Aorta (tissue), 5 donors: ENCODE data around the gene PKDCC. TPM values are rescaled to one million over a fixed set of nuclear protein-coding genes. Genes with fewer than 3 reads are reported as not detected.
"Not testable (repeated sequence)": the region's sequence is repeated elsewhere in the genome, so short reads cannot be mapped to it uniquely, and the experiment has no call there.

Source experiments
- ATAC-seq: fragments of 200-7000 bp; cut with Tn5 transposase; one replicate; pipeline ENCODE4 v1.9.1; 2022; ENCODE audit warnings: moderate library complexity; ENCODE audit not compliant: low FRiP score
- DNase-seq, 2 donors: peaks; one replicate each; pipeline ENCODE4 v3.0.0-alpha.2; 2020
- H3K27ac ChIP-seq, 2 donors: one replicate each; pipeline ENCODE4 v1.5.1; 2013; ENCODE audit warnings: low read length in 2 of 2, mild to moderate bottlenecking in 2 of 2, moderate library complexity in 2 of 2, control low read depth in 1 of 2, inconsistent platforms in 1 of 2, low read depth in 1 of 2
- H3K27me3 ChIP-seq, 2 donors: one replicate each; pipeline ENCODE4 v1.6.1; 2013; ENCODE audit warnings: control low read depth in 1 of 2, low read length in 1 of 2, mild to moderate bottlenecking in 1 of 2, moderate library complexity in 1 of 2; ENCODE audit not compliant: insufficient read depth in 2 of 2, control insufficient read depth in 1 of 2
- H3K36me3 ChIP-seq, 2 donors: one replicate each; pipeline ENCODE4 v1.6.1; 2013; ENCODE audit warnings: control low read depth in 1 of 2, low read length in 1 of 2, mild to moderate bottlenecking in 1 of 2; ENCODE audit not compliant: insufficient read depth in 2 of 2, control insufficient read depth in 1 of 2
- H3K4me1 ChIP-seq, 2 donors: one replicate each; pipeline ENCODE4 v1.6.1; 2013; ENCODE audit warnings: low read length in 2 of 2, control low read depth in 1 of 2, mild to moderate bottlenecking in 1 of 2, moderate library complexity in 1 of 2; ENCODE audit not compliant: insufficient read depth in 2 of 2, control insufficient read depth in 1 of 2
- H3K4me3 ChIP-seq, 2 donors: one replicate each; pipeline ENCODE4 v1.5.1; 2013; ENCODE audit warnings: low read length in 2 of 2, control low read depth in 1 of 2, mild to moderate bottlenecking in 1 of 2
- H3K9me3 ChIP-seq: one replicate; pipeline ENCODE4 v1.6.1; 2013; ENCODE audit warnings: mild to moderate bottlenecking, low read length; ENCODE audit not compliant: control insufficient read depth
- WGBS, 2 donors: extraction: QIAGEN DNeasy Blood & Tissue Kit; methylation state at CpG; one replicate each; pipeline ENCODE4 v1.1.7; 2013; 5-methylcytosine and 5-hydroxymethylcytosine counted together
- intact Hi-C, 2 donors: fragments of 100-400 bp; cut with DNase I; formaldehyde crosslinking; loops; one replicate each; pipeline versions ENCODE4 v1.14.2 to v1.15.0; 2022
- polyA plus RNA-seq, 2 donors: library from polyadenylated mRNA; stranded (reverse); fragments of 200-250 nt; gene quantifications; one replicate each; pipeline ENCODE4 v1.2.3, GENCODE V29; 2013
- total RNA-seq, 2 donors: library from RNA; stranded (reverse); fragmentation: NEBNext Ultra II Directional; extraction: Animal tissue kit (Norgen Biotek cat#: 25700); gene quantifications; one replicate each; pipeline ENCODE4 v1.2.1, GENCODE V29; 2021
- donor health status: healthy with polysubstance abuse.
- donor health status: Bipolar disorder and iron deficiency.
- donor health status: DM: no; HTN: no; CAD: no.
- donor health status: DM: no; HTN: no; CAD: no.
- donor health status: DM: yes; HTN: yes; CAD: no.

The PKDCC gene
- total and polyA plus RNA-seq, 4 donors = 48.8 to 258 (median 165) TPM

- Histone ChIP-seq H3K4me1 (no peaks in the 10 kb centered on the region), H3K27ac (no peak overlapping the region), H3K9me3 (no peaks in the 10 kb centered on the region), H3K4me3 (no peak overlapping the region), H3K36me3 (no peaks in the 10 kb centered on the region), H3K27me3 (no peaks in the 10 kb centered on the region)
- intact Hi-C loops = no loop called here
- no peak for ATAC-seq
- 86 to 89% methylated on average over 2 of the region's 2 CpGs for WGBS, 2 donors
- DNase-seq = no peak
These were observed 26.1 kb downstream of the PKDCC start for GRCh38 chr2:42073739-42074503.

GRCh38 chr2:42074661-42075060, 26.8 kb downstream of the PKDCC start:
- H3K4me3 ChIP-seq = no peak overlapping the region
- no peaks in the 10 kb centered on the region for H3K36me3 ChIP-seq
- 95 to 100% methylated on average over 2 of the region's 2 CpGs for WGBS, 2 donors
- intact Hi-C loops = no loop called here
- DNase-seq = no peak
- no peak overlapping the region for H3K27ac ChIP-seq
- H3K4me1 ChIP-seq = no peaks in the 10 kb centered on the region
- H3K27me3 ChIP-seq = no peaks in the 10 kb centered on the region
- ATAC-seq = no peak
- H3K9me3 ChIP-seq = no peaks in the 10 kb centered on the region

GRCh38 chr2:42076357-42077225, 28.8 kb downstream of the PKDCC start:
- Histone ChIP-seq H3K4me1 (no peaks in the 10 kb centered on the region), H3K4me3 (no peak overlapping the region), H3K36me3 (no peaks in the 10 kb centered on the region), H3K27ac (no peak overlapping the region), H3K27me3 (no peaks in the 10 kb centered on the region), H3K9me3 (no peaks in the 10 kb centered on the region)
- intact Hi-C loops = no loop called here
- DNase-seq = no peak
- 95% methylated on average over 10 of the region's 10 CpGs for WGBS, 2 donors
- no peak for ATAC-seq

GRCh38 chr2:42077343-42077742, 29.5 kb downstream of the PKDCC start:
- intact Hi-C loops = no loop called here
- Histone ChIP-seq H3K4me1 (no peaks in the 10 kb centered on the region), H3K36me3 (no peaks in the 10 kb centered on the region), H3K4me3 (no peak overlapping the region), H3K27ac (no peak overlapping the region), H3K9me3 (no peaks in the 10 kb centered on the region), H3K27me3 (no peaks in the 10 kb centered on the region)
- ATAC-seq (no peak), DNase-seq (no peak)
- 86 to 97% methylated on average over 2 of the region's 2 CpGs for WGBS, 2 donors

GRCh38 chr2:42079737-42080287, 32.0 kb downstream of the PKDCC start:
- peaks cover 0 to 4% of the 10 kb centered on the region in 2 donors for H3K4me1 ChIP-seq
- intact Hi-C loops = no loop called here
- H3K27ac ChIP-seq = no peak overlapping the region
- WGBS, 2 donors = 88 to 91% methylated on average over 3 of the region's 3 CpGs
- no peaks in the 10 kb centered on the region for H3K9me3 ChIP-seq
- no peak for DNase-seq
- H3K4me3 ChIP-seq = no peak overlapping the region
- H3K27me3 ChIP-seq = no peaks in the 10 kb centered on the region
- no peak for ATAC-seq
- no peaks in the 10 kb centered on the region for H3K36me3 ChIP-seq

GRCh38 chr2:42081151-42081550, 33.3 kb downstream of the PKDCC start:
- intact Hi-C loops, H3K4me3 ChIP-seq, H3K9me3 ChIP-seq, H3K27ac ChIP-seq, H3K4me1 ChIP-seq, H3K27me3 ChIP-seq, DNase-seq, ATAC-seq, H3K36me3 ChIP-seq: not testable (repeated sequence)
- 99% methylated on average over 4 of the region's 4 CpGs for WGBS, 2 donors

GRCh38 chr2:42082016-42082415, 34.2 kb downstream of the PKDCC start:
- H3K4me3 ChIP-seq = no peak overlapping the region
- no peak for DNase-seq
- no peaks in the 10 kb centered on the region for H3K9me3 ChIP-seq
- ATAC-seq = no peak
- intact Hi-C loops = no loop called here
- H3K27ac ChIP-seq = no peak overlapping the region
- peaks cover 0 to 4% of the 10 kb centered on the region in 2 donors for H3K4me1 ChIP-seq
- H3K36me3 ChIP-seq = no peaks in the 10 kb centered on the region
- no peaks in the 10 kb centered on the region for H3K27me3 ChIP-seq
- WGBS, 2 donors = 96 to 98% methylated on average over 2 of the region's 2 CpGs

- intact Hi-C loops = no loop called here
- ATAC-seq = peak; percentile 73
- Histone ChIP-seq H3K36me3 (no peaks in the 10 kb centered on the region), H3K4me1 (peaks cover 0 to 4% of the 10 kb centered on the region in 2 donors), H3K4me3 (no peak overlapping the region), H3K27ac (no peak overlapping the region), H3K27me3 (no peaks in the 10 kb centered on the region), H3K9me3 (no peaks in the 10 kb centered on the region)
- 17 to 19% methylated on average over 6 of the region's 6 CpGs for WGBS, 2 donors
- DNase-seq = no peak
These were observed 36.4 kb downstream of the PKDCC start for GRCh38 chr2:42084231-42084671.
